ENCODE results near the gene NCOR1. TPM values are rescaled to one million over a fixed set of nuclear protein-coding genes. Genes with fewer than 3 reads are reported as not detected.

The NCOR1 gene
- total RNA-seq, 1 donor from 2014 or later, result 81.0 TPM

GRCh38 chr17:16081507-16082087 is 133.7 kb downstream of the NCOR1 start:
- H3K4me1 ChIP-seq, result peaks cover 0 to 13% of the 10 kb centered on the region in 2 donors
- intact Hi-C loops (cut with DNase I), result no loop called here
- peaks cover 24 to 55% of the 10 kb centered on the region in 2 donors for H3K36me3 ChIP-seq

GRCh38 chr17:16080366-16080765 is 135.0 kb downstream of the NCOR1 start:
- no peak overlapping the region for H3K4me3 ChIP-seq
- peak overlapping the region in 1 of 2 donors; percentile 31 for H3K27ac ChIP-seq
- H3K27me3 ChIP-seq, result no peaks in the 10 kb centered on the region
- DNase-seq (ENCODE audit: low spot score in 2 of 2), result no peak
- H3K4me1 ChIP-seq, result peaks cover 0 to 11% of the 10 kb centered on the region in 2 donors
- H3K36me3 ChIP-seq, result peaks cover 28 to 56% of the 10 kb centered on the region in 2 donors
- H3K9me3 ChIP-seq, result no peaks in the 10 kb centered on the region
- intact Hi-C loops (cut with DNase I), result no loop called here
- TF ChIP-seq CTCF (IDR thresholded peaks at IDR 0.05), result no peak

More at GRCh38 chr17:16081507-16082087, 133.7 kb downstream of the NCOR1 start:
- no peak for TF ChIP-seq CTCF (IDR thresholded peaks at IDR 0.05)
- Histone ChIP-seq H3K9me3 (no peaks in the 10 kb centered on the region), H3K27ac (no peak overlapping the region), H3K27me3 (no peaks in the 10 kb centered on the region), H3K4me3 (no peak overlapping the region)
- DNase-seq (ENCODE audit: low spot score in 2 of 2), result no peak

- Histone ChIP-seq H3K4me3 (no peak overlapping the region), H3K9me3 (no peaks in the 10 kb centered on the region), H3K27me3 (no peaks in the 10 kb centered on the region), H3K27ac (no peak overlapping the region), H3K36me3 (peaks cover 50 to 82% of the 10 kb centered on the region in 2 donors), H3K4me1 (peaks cover 0 to 7% of the 10 kb centered on the region in 2 donors)
- intact Hi-C loops (cut with DNase I), result no loop called here
- no peak for DNase-seq (ENCODE audit: low spot score in 2 of 2)
- TF ChIP-seq CTCF (IDR thresholded peaks at IDR 0.05), result no peak
These were observed 139.4 kb downstream of the NCOR1 start for GRCh38 chr17:16075949-16076348.

GRCh38 chr17:16074423-16074822 is 140.9 kb downstream of the NCOR1 start:
- H3K9me3 ChIP-seq, result no peaks in the 10 kb centered on the region
- no peak overlapping the region for H3K27ac ChIP-seq
- DNase-seq (ENCODE audit: low spot score in 2 of 2), result no peak
- no peaks in the 10 kb centered on the region for H3K27me3 ChIP-seq
- intact Hi-C loops (cut with DNase I), result no loop called here
- TF ChIP-seq CTCF (IDR thresholded peaks at IDR 0.05), result no peak
- no peak overlapping the region for H3K4me3 ChIP-seq
- H3K36me3 ChIP-seq, result peaks cover 54 to 86% of the 10 kb centered on the region in 2 donors
- no peaks in the 10 kb centered on the region for H3K4me1 ChIP-seq

GRCh38 chr17:16073845-16074244 is 141.5 kb downstream of the NCOR1 start:
- Histone ChIP-seq H3K4me3 (no peak overlapping the region), H3K27ac (no peak overlapping the region), H3K4me1 (no peaks in the 10 kb centered on the region), H3K36me3 (peaks cover 50 to 86% of the 10 kb centered on the region in 2 donors), H3K9me3 (no peaks in the 10 kb centered on the region), H3K27me3 (no peaks in the 10 kb centered on the region)
- intact Hi-C loops (cut with DNase I), result no loop called here
- no peak for DNase-seq (ENCODE audit: low spot score in 2 of 2)
- TF ChIP-seq CTCF (IDR thresholded peaks at IDR 0.05), result no peak

- H3K36me3 ChIP-seq, result peaks cover 46 to 89% of the 10 kb centered on the region in 2 donors
- TF ChIP-seq CTCF (IDR thresholded peaks at IDR 0.05), result no peak
- DNase-seq (ENCODE audit: low spot score in 2 of 2), result no peak
These were observed 143.3 kb downstream of the NCOR1 start for GRCh38 chr17:16072031-16072430.

More at GRCh38 chr17:16072031-16072430, 143.3 kb downstream of the NCOR1 start:
- H3K27ac ChIP-seq, result no peak overlapping the region
- H3K4me1 ChIP-seq, result no peaks in the 10 kb centered on the region
- no peak overlapping the region for H3K4me3 ChIP-seq
- no peaks in the 10 kb centered on the region for H3K9me3 ChIP-seq
- no peaks in the 10 kb centered on the region for H3K27me3 ChIP-seq
- intact Hi-C loops (cut with DNase I), result no loop called here

All from ascending aorta (tissue), 2 donors.